ENCODE data around the gene IER5L. TPM values are rescaled to one million over a fixed set of nuclear protein-coding genes. Genes with fewer than 3 reads are reported as not detected.
A peak's percentile ranks its signal among the peaks of the same experiment; 100 is the strongest.
"Not testable (repeated sequence)": the region's sequence is repeated elsewhere in the genome, so short reads cannot be mapped to it uniquely, and the experiment has no call there.

IER5L gene
- polyA plus RNA-seq, 6 donors from 2014 or later = 0.09 TPM; not detected in 4

GRCh38 chr9:129174102-129174723 is 3.8 kb downstream of the IER5L start:
- peak; percentile 69 for DNase-seq
- no peaks in the 10 kb centered on the region for H3K9me3 Mint-ChIP-seq
- H3K4me3 Mint-ChIP-seq = peak overlapping the region; percentile 83 to 95 (median 90)
- no peak overlapping the region for H3K27ac Mint-ChIP-seq
- no peaks in the 10 kb centered on the region for H3K36me3 Mint-ChIP-seq
- peak; percentile 13 to 24 for ATAC-seq (ENCODE audit: low read depth in 2 of 2)
- H3K27me3 Mint-ChIP-seq = peaks cover 10 to 38% (median 23%) of the 10 kb centered on the region in 3 donors
- peaks cover 5 to 19% (median 9%) of the 10 kb centered on the region in 3 donors for H3K4me1 Mint-ChIP-seq

- H3K4me3 Mint-ChIP-seq = peak overlapping the region; percentile 39 to 94 (median 79)
- ATAC-seq (ENCODE audit: low read depth in 2 of 2) (no peak), DNase-seq (no peak)
- peaks cover 5 to 19% (median 9%) of the 10 kb centered on the region in 3 donors for H3K4me1 Mint-ChIP-seq
- no peaks in the 10 kb centered on the region for H3K36me3 Mint-ChIP-seq
- H3K9me3 Mint-ChIP-seq = peaks cover 0 to 2% (median 0%) of the 10 kb centered on the region in 7 donors
- no peak overlapping the region for H3K27ac Mint-ChIP-seq
- H3K27me3 Mint-ChIP-seq = peaks cover 10 to 33% (median 17%) of the 10 kb centered on the region in 3 donors
Measured at GRCh38 chr9:129173296-129174101, 4.6 kb downstream of the IER5L start.

GRCh38 chr9:129172816-129173215 is 5.2 kb downstream of the IER5L start:
- peaks cover 0 to 2% (median 0%) of the 10 kb centered on the region in 7 donors for H3K9me3 Mint-ChIP-seq
- H3K27me3 Mint-ChIP-seq = peaks cover 10 to 33% (median 21%) of the 10 kb centered on the region in 3 donors
- H3K4me1 Mint-ChIP-seq = peaks cover 8 to 22% (median 12%) of the 10 kb centered on the region in 3 donors
- H3K4me3 Mint-ChIP-seq = peak overlapping the region in 3 of 8 donors; percentile 9 to 35 (median 34)
- DNase-seq (no peak), ATAC-seq (ENCODE audit: low read depth in 2 of 2) (no peak)
- H3K36me3 Mint-ChIP-seq = no peaks in the 10 kb centered on the region
- no peak overlapping the region for H3K27ac Mint-ChIP-seq

DNA sequence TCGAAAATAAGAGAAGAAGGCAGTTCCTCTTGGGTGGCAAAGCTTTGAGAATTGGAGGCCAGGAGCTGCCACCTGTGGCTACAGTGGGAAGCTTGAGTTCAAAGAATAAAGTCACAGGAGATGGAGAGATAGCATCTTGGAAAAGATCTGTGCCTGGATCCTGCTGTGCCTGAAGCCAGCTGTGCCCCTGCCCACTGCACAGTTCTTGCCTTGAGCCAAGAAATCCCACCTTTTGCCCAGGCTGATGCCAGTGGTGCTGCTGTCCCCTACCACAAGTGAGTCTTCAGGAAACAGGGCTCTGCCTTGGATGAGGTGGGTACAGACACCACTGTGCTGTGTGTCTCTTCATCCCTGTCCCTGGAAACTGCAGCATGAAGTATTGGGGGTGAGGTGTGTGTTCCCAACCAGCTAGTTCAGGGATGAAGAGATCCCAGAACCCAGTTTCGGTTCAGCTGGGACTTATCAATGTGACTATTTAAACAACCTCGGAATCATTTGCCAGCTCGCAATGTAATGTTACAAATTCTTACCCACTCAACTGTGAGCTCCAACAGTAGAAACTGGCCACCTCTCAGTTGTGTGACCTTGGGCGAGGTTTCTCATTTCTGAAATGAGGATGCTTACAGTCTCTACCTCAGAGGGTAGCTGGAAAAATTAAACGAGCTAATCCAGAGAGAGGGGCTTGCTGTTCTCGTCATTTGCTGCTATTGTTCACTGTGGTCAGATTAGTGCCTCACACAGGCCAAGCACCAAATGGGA is 5.9 kb downstream of the IER5L start:
- DNase-seq = no peak
- Mint-ChIP-seq H3K4me1 (peaks cover 13 to 28% (median 18%) of the 10 kb centered on the region in 3 donors), H3K27ac (no peak overlapping the region), H3K36me3 (no peaks in the 10 kb centered on the region), H3K27me3 (peaks cover 10 to 33% (median 25%) of the 10 kb centered on the region in 3 donors), H3K9me3 (peaks cover 0 to 2% (median 0%) of the 10 kb centered on the region in 7 donors), H3K4me3 (peak overlapping the region in 3 of 8 donors; percentile 9 to 34 (median 21))
- ATAC-seq (ENCODE audit: low read depth in 2 of 2) = no peak

DNA sequence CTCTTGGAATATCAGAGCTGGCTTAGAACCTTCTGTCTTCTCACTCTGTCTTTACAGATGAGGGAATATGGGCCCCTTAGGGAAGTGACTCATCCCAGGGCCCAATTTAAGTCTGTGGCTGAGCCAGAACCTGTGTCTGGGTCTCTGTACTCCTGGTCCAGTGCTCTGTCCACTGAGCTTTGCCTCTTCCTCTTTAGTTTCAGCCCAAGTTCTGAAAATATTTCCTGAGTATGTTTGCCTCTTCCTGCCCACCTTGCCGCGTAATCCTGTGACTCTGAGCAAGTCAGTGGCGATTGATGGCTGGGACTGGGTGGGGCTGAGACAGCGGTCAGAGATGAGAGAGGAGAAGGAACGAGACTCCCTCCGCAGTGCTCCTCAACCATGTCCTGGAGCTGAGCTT is 7.8 kb downstream of the IER5L start:
- DNase-seq = no peak
- no peak for ATAC-seq (ENCODE audit: low read depth in 2 of 2)
- peaks cover 11 to 25% (median 15%) of the 10 kb centered on the region in 3 donors for H3K4me1 Mint-ChIP-seq
- peaks cover 0 to 2% (median 0%) of the 10 kb centered on the region in 7 donors for H3K9me3 Mint-ChIP-seq
- H3K27me3 Mint-ChIP-seq = peaks cover 10 to 37% (median 25%) of the 10 kb centered on the region in 3 donors
- H3K27ac Mint-ChIP-seq = no peak overlapping the region
- no peaks in the 10 kb centered on the region for H3K36me3 Mint-ChIP-seq
- peak overlapping the region in 1 of 8 donors; percentile 30 for H3K4me3 Mint-ChIP-seq

DNA sequence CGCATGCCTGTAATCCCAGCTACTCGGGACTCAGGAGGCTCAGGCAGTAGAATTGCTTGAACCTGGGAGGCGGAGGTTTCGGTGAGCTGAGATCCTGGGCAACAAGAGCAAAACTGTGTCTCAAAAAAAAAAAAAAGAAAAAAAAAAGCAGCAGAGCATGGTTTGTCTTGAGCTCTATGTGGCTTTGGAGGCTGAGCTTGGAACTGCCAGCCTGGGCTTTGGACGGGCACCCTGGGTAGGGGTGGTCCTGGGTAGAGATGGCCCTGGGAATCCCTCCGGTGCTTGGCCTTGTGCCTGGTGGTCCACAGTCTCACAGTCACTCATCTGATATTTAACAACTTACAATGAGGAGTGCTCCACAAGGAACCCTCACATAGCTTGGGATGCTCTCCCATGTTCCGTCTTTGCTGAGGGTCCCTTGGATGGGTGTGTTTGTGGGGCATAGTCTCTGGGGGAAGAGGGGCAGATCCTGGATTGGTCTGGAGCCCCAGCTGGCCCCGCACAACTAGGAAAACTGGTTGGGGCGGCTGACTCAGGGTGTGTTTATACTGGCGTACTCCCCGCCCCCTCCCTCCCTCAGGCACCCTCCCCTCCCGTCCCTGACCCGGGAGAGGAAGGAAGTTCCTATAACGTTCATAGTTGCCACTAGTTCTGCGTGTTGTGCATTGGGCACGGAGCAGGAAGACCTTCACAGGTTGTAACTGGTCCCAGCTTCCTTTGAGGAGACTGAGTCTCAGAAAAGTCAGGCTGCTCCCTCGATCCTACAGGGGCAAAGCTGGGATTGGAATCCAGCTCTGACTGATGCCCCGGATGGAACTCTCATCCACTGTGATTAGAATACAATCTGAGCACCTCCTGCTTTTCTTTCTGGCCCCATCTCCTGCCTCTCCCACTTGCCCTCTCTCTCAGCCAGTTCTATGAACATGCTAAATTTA is 11.2 kb downstream of the IER5L start:
- DNase-seq (no peak), ATAC-seq (ENCODE audit: low read depth in 2 of 2) (no peak)
- Mint-ChIP-seq H3K27ac (peak overlapping the region in 2 of 6 donors; percentile 54 to 98), H3K36me3 (no peaks in the 10 kb centered on the region), H3K4me3 (peak overlapping the region in 7 of 8 donors; percentile 9 to 86 (median 68)), H3K9me3 (peaks cover 0 to 2% (median 0%) of the 10 kb centered on the region in 7 donors), H3K4me1 (peaks cover 9 to 11% (median 11%) of the 10 kb centered on the region in 3 donors), H3K27me3 (peaks cover 0 to 21% (median 10%) of the 10 kb centered on the region in 3 donors)

DNA sequence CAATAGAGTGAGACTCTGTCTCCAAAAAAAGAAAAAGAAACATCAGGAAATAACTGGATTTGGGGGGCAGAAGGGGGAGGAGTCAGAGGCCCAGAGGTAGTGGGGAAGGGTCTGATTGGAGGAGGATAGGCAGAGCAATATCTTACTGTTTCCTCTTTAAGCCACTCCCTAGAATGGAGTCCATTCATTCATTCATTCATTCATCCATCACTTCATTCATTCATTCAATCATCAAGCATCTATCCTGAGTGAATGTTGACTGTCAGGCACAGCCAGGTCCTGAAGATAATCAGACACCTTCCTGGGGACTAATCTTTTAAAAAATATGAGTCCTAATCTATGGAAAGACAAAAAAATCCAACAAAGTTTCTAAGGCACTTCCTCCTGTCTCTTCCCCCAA is 12.9 kb downstream of the IER5L start:
- Mint-ChIP-seq H3K27me3 (peaks cover 0 to 8% (median 7%) of the 10 kb centered on the region in 3 donors), H3K4me1 (peaks cover 11 to 13% (median 11%) of the 10 kb centered on the region in 3 donors), H3K9me3 (peaks cover 0 to 4% (median 0%) of the 10 kb centered on the region in 7 donors), H3K36me3 (no peaks in the 10 kb centered on the region), H3K27ac (no peak overlapping the region), H3K4me3 (no peak overlapping the region)
- no peak for ATAC-seq (ENCODE audit: low read depth in 2 of 2)
- no peak for DNase-seq

DNA sequence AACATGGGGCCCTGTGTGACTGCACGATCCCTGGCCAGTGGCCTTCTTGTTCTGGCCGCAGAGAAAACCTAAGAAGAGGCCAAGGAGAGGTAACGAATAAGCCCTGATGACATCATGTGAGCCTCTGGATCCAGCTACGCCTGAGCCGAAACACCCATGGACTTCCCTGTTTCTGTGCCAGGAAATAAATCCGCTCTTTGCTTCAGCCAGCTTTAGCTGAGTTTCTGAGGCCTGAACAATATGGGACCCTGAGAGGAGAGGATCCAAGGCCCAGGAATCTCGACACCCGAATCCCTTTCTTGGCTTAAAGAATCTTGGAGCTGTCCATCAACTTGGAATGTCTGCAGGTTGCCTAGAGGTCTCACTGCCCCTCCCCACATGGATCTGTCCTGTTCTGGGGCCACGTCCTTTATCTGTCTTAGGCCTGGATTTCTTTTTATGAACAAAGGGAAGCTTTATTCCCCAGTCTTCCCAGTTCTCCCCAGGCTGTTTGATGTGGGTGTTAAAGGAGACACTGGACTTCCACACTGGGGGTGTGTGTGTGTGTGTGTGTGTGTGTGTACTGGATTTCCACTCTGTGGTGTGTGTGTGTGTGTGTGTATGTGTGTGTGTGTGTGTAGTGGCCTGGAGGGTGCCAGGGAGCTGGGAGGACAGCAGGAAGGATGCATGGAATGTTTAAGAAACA is 13.7 kb downstream of the IER5L start:
- DNase-seq (no peak), ATAC-seq (ENCODE audit: low read depth in 2 of 2) (no peak)
- Mint-ChIP-seq H3K4me1 (peaks cover 11 to 13% (median 11%) of the 10 kb centered on the region in 3 donors), H3K27me3 (peaks cover 0 to 8% (median 4%) of the 10 kb centered on the region in 3 donors), H3K36me3 (no peaks in the 10 kb centered on the region), H3K4me3 (peak overlapping the region in 1 of 8 donors; percentile 15), H3K27ac (no peak overlapping the region), H3K9me3 (peaks cover 0 to 4% (median 0%) of the 10 kb centered on the region in 7 donors)

- Mint-ChIP-seq H3K9me3 (peaks cover 0 to 4% (median 0%) of the 10 kb centered on the region in 7 donors), H3K4me1 (peaks cover 11 to 13% (median 11%) of the 10 kb centered on the region in 3 donors)
Measured at GRCh38 chr9:129163753-129164152, 14.3 kb downstream of the IER5L start.

DNA sequence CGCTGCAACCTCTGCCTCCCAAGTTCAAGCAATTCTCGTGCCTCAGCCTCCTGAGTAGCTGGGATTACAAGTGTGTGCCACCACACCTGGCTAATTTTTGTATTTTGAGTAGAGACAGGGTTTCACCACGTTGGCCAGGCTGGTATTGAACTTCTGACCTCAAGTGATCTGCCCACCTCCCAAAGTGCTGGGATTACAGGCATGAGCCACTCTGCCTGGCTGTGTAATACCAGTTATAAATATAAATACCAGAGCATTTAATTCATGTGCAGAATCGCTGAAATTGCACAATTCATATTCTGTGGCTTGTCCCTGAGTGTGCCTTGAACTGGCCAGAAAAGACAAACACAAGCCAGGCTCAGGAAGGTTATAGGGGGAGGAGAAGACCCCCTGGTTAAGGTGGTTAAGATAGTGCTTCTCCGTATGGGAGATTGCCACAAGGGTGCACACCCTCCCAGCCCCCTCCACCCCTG is 14.8 kb downstream of the IER5L start:
- not testable (repeated sequence) for H3K27me3 Mint-ChIP-seq; H3K27ac Mint-ChIP-seq; H3K36me3 Mint-ChIP-seq; H3K9me3 Mint-ChIP-seq; H3K4me3 Mint-ChIP-seq; ATAC-seq (ENCODE audit: low read depth in 2 of 2); DNase-seq
- peaks cover 11 to 13% (median 11%) of the 10 kb centered on the region in 3 donors for H3K4me1 Mint-ChIP-seq

More at GRCh38 chr9:129163753-129164152, 14.3 kb downstream of the IER5L start:
- no peak for DNase-seq
- ATAC-seq (ENCODE audit: low read depth in 2 of 2) = no peak
- H3K4me3 Mint-ChIP-seq = no peak overlapping the region
- peak overlapping the region in 1 of 6 donors; percentile 75 for H3K27ac Mint-ChIP-seq
- peaks cover 0 to 8% (median 4%) of the 10 kb centered on the region in 3 donors for H3K27me3 Mint-ChIP-seq
- no peaks in the 10 kb centered on the region for H3K36me3 Mint-ChIP-seq

- Mint-ChIP-seq H3K4me1 (peaks cover 6 to 9% (median 7%) of the 10 kb centered on the region in 3 donors), H3K4me3 (no peak overlapping the region), H3K36me3 (no peaks in the 10 kb centered on the region), H3K27ac (no peak overlapping the region), H3K27me3 (peaks cover 0 to 4% (median 3%) of the 10 kb centered on the region in 3 donors), H3K9me3 (peaks cover 0 to 4% (median 0%) of the 10 kb centered on the region in 7 donors)
- DNase-seq (no peak), ATAC-seq (ENCODE audit: low read depth in 2 of 2) (no peak)
Measured at GRCh38 chr9:129162497-129163197, 15.4 kb downstream of the IER5L start.

Data from naive B cell (primary cell).